HEK293 (cell line): ENCODE results near the gene HLA-DMB.

Experiments used
- BCL11A ChIP-seq: fragments of 450-650 bp; formaldehyde crosslinking; IDR thresholded peaks from 2 replicates; pipeline ENCODE4 v1.5.1; 2016; ENCODE audit warnings: low read depth, missing biosample characterization, missing genetic modification characterization
- CTCF ChIP-seq: fragments of 450-650 bp; formaldehyde crosslinking; IDR thresholded peaks from 2 replicates; pipeline ENCODE4 v1.5.1; 2016; ENCODE audit warnings: missing biosample characterization, missing genetic modification characterization
- REST ChIP-seq: fragments of 450-650 bp; formaldehyde crosslinking; IDR thresholded peaks from 2 replicates; pipeline ENCODE4 v1.5.1; 2016; ENCODE audit warnings: missing biosample characterization, missing genetic modification characterization
- ZBTB1 ChIP-seq: fragments of 450-650 bp; formaldehyde crosslinking; IDR thresholded peaks from 2 replicates; pipeline ENCODE4 v1.5.1; 2016; ENCODE audit warnings: missing biosample characterization, missing genetic modification characterization
- ZFP41 ChIP-seq: fragments of 450-650 bp; formaldehyde crosslinking; IDR thresholded peaks from 2 replicates; pipeline ENCODE4 v1.5.1; 2016; ENCODE audit warnings: missing biosample characterization, missing genetic modification characterization, borderline replicate concordance
- ZIC2 ChIP-seq: fragments of 450-650 bp; formaldehyde crosslinking; IDR thresholded peaks from 2 replicates; pipeline ENCODE4 v1.5.1; 2016; ENCODE audit warnings: missing biosample characterization, missing genetic modification characterization
- ZNF350 ChIP-seq: fragments of 450-650 bp; formaldehyde crosslinking; IDR thresholded peaks from 2 replicates; pipeline ENCODE4 v1.5.0; 2017; ENCODE audit warnings: missing biosample characterization, mild to moderate bottlenecking, missing genetic modification characterization
- ZNF544 ChIP-seq: fragments of 450-650 bp; formaldehyde crosslinking; IDR thresholded peaks from 2 replicates; pipeline ENCODE4 v1.5.0; 2017; ENCODE audit warnings: missing biosample characterization, missing genetic modification characterization
- ZNF596 ChIP-seq: fragments of 450-650 bp; IDR thresholded peaks from 2 replicates; pipeline ENCODE4 v1.5.0; 2018; ENCODE audit warnings: missing biosample characterization, mild to moderate bottlenecking, missing genetic modification characterization, moderate library complexity
- ZNF830 ChIP-seq: fragments of 450-650 bp; IDR thresholded peaks from 2 replicates; pipeline ENCODE4 v1.5.0; 2018; ENCODE audit warnings: missing biosample characterization, missing genetic modification characterization, low read depth, mild to moderate bottlenecking, moderate library complexity
- TF ChIP-seq, protein P1 (sequence below): sonication (generic); formaldehyde crosslinking; IDR thresholded peaks from 2 replicates; pipeline ENCODE4 v1.8.1; 2022; ENCODE audit warnings: mild to moderate bottlenecking, moderate library complexity, missing genetic modification reagents
- TF ChIP-seq, protein P2 (sequence below): fragments of 450-650 bp; formaldehyde crosslinking; IDR thresholded peaks from 2 replicates; pipeline ENCODE4 v1.5.1; 2016; ENCODE audit warnings: missing biosample characterization, missing genetic modification characterization, low read depth

- TF ChIP-seq ZNF830 (tag by site-specific recombination) (no peak), REST (tag by site-specific recombination) (no peak), CTCF (tag by site-specific recombination) (no peak), ZFP41 (tag by site-specific recombination) (no peak), BCL11A (tag by site-specific recombination) (no peak), ZNF544 (tag by site-specific recombination) (no peak), ZNF596 (no peak), ZNF350 (tag by site-specific recombination) (no peak), ZIC2 (no peak), ZBTB1 (tag by site-specific recombination) (no peak)
- TF ChIP-seq, protein P1, sequence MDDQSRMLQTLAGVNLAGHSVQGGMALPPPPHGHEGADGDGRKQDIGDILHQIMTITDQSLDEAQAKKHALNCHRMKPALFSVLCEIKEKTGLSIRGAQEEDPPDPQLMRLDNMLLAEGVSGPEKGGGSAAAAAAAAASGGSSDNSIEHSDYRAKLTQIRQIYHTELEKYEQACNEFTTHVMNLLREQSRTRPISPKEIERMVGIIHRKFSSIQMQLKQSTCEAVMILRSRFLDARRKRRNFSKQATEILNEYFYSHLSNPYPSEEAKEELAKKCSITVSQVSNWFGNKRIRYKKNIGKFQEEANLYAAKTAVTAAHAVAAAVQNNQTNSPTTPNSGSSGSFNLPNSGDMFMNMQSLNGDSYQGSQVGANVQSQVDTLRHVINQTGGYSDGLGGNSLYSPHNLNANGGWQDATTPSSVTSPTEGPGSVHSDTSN (CRISPR knock-in tag), result no peak
- TF ChIP-seq, protein P2, sequence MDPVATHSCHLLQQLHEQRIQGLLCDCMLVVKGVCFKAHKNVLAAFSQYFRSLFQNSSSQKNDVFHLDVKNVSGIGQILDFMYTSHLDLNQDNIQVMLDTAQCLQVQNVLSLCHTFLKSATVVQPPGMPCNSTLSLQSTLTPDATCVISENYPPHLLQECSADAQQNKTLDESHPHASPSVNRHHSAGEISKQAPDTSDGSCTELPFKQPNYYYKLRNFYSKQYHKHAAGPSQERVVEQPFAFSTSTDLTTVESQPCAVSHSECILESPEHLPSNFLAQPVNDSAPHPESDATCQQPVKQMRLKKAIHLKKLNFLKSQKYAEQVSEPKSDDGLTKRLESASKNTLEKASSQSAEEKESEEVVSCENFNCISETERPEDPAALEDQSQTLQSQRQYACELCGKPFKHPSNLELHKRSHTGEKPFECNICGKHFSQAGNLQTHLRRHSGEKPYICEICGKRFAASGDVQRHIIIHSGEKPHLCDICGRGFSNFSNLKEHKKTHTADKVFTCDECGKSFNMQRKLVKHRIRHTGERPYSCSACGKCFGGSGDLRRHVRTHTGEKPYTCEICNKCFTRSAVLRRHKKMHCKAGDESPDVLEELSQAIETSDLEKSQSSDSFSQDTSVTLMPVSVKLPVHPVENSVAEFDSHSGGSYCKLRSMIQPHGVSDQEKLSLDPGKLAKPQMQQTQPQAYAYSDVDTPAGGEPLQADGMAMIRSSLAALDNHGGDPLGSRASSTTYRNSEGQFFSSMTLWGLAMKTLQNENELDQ (tag by site-specific recombination), result no peak
Measured at GRCh38 chr6:32887616-32888015, 53.2 kb downstream of the HLA-DMB start.
